HCEC 1CT (cell line): ENCODE data around the gene GIN1.
"Not testable (repeated sequence)": the region's sequence is repeated elsewhere in the genome, so short reads cannot be mapped to it uniquely, and the experiment has no call there.

Experiments
- DNase-seq: peaks from one replicate; pipeline ENCODE4 v3.0.0-alpha.2; 2017

The GIN1 gene

DNA sequence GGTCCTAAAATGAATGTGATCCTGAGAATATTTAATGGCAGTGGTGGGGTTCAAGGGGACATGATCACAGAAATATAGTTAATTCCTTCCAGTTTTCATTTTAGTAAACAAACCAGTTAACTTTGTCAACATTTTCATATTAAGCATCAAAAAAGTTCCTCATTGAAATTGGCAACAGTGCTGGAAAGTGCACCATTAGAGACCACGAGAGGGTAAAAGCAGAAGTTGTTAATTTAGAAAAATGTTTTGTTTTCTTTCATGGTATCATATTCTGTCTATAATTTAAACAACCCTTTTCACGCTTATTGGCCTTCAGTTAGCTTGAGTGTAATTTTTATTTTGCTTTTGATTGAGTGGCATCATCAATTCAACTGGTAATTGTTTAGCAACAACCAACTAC lies 11.9 kb downstream of the GIN1 start:
- no peak for DNase-seq

DNA sequence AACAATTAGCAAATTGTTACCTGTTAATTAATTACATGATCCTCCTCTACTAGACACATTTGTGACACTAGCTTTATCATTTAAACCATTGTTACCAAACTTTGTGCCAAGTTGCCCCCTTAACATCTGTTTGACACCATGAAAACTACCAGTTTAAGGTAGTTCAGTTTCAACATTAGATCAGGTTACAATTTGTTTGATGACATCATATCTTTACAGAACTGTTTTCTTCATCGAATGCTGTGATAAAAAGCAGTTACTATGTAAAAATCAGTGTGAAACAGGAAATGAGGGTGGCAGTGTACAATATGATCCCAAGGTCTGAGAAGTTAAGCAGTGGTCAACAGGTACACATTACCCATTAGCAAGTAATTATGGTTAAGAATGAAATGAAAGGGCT lies 17.7 kb downstream of the GIN1 start:
- DNase-seq: no peak

DNA sequence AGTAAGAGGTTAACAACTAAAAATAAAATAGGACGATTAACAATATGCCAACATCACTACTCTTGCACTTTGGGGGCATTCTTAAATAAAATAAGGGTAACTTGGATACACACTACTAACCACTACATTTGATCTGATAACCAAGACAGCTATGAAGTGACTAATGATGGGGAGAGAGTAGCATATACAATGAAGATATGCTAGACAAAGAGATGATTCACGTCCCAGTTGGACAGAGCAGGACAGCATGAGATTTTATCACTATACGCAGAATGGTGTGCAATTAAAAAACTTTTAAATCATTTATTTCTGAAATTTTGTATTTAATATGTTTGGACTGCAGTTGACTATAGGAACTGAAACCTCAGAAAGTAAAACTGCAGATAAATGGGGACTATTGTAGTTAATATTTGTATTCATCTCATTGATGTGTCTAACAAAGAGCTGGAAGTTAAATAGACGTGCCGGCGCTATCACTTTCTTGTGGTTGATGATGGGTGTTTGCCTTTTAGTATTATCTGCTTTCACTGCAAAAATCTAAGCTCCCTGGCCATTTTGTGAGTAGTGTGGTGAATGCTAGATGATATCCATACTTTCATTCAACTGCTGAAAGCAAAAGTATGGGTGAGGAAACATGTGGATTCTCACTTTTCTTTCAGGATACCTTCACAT lies 18.7 kb downstream of the GIN1 start:
- DNase-seq: no peak

DNA sequence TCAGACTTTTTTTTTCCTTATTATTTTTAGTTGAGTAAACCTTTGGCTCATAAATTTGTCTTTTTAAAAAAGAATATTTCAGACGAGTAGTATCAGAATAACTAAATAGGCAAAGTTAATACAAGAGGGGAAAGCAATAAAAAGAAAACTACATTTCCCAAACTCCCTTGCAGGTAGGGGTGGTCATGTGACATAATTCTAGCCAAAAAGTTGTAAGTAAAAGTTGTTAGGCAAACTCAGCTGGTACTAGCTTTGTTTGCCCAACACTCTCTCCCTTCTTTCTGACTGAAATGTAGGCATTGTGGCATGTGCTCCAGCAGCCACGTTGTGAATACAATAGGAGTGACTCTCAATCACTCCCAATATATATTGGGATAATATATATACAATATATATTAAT lies 20.9 kb downstream of the GIN1 start:
- DNase-seq: no peak

DNA sequence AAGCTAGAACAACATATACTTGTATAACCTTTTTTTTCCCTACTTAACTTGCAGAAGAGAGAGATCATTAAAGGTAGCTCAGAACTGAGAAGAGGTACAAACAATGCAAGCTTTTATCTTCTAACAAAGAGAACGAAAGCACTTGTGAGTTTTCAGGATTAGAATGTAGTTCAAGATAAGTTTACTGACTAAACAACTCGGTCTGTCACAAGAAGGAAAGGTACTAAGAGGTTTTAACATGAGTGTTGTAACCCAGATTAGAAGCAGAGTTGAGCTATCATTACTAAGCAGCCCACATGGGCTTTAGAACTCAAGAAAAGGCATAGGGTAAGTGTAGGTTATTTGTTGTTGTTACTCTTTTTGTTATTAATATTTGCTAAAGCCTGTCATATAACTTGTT lies 25.2 kb downstream of the GIN1 start:
- no peak for DNase-seq

DNA sequence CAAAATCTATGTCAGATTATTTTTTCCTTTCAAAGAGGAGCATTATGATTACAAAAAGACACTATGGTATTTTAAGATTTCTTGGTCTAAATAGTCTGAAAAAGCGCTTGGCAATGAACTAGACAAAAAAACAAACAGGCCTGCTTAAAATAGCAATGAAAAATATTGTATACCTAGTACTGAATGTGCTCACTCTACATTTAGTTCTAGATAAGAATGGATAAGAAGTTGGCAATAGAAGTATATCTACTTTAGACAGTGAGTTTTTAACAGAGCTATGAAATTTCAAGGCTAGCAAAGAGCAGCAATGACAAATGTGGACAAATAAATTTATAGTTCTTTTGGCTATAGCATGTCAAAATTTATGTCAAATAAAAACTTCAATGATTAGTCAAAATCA lies 26.2 kb downstream of the GIN1 start:
- DNase-seq: no peak

DNA sequence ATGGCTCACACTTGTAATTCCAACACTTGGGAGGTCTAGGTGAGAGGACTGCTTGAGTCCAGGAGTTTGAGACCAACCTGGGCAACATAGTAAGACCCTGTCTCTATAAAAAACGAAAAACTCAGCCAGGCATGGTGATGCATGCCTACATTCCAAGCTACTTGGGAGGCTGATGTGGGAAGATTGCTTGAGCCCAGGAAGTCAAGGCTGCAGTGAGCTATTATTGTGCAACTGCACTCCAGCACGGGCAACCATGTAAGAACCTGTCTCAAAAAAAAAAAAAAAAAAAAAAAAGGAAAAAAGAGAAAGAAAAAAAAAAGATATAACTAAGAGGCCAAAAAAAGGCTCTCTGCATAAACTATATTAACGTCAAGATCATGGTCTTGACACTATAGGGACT lies 27.3 kb downstream of the GIN1 start:
- DNase-seq: no peak

DNA sequence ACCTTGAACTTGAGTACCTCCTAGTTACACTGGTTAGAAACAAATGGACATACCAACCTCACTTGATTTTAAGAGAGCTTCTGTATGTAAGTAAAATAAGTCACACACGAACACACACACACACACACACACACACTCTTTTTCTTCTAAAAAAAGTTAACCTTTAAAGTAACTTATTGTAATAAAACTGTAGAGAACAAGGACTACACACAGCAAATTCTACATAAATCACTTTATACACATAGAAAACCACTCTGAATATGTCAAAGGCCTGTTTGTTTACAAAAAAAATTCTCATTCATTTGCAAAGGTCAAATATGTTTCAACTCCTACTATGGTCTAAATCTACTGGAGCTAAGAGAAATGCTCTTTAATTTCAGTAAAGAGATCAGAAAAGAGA lies 29.1 kb downstream of the GIN1 start:
- DNase-seq: no peak

DNA sequence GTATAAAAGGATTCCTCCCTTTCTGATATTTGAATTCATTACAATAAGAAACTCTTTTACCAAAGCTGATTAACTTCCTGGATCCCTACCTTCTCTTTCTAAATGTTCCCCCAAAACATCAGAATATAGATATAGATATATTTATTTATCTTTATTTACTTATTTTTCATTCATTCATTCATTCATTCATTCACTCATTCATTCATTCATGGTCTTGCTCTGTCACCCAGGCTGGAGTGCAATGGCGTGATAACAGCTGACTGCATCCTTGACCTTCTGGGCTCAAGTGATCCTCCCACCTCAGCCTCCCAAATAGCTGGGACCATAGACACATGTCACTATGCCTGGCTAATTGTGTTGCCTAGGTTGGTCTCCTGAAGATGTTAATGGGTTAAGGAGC lies 30.7 kb downstream of the GIN1 start:
- DNase-seq: no peak

DNA sequence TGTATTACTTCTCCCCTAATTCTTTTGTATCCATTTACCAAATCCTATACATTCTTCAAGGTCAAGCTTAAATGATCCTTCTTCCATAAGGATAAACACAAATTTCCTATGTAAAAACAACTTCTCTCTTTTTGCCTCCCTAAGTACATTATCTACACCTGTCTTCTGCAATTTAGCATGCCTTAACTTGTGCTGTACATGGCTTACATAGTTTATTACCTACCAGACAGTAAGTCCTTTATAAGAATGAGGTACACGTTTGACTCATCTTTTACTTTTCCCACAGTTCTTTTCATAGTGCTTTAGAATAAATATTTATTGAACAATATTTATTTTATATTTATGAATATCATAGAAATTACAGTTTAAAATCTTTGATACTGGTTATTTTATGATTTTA lies 33.4 kb downstream of the GIN1 start:
- DNase-seq: no peak

DNA sequence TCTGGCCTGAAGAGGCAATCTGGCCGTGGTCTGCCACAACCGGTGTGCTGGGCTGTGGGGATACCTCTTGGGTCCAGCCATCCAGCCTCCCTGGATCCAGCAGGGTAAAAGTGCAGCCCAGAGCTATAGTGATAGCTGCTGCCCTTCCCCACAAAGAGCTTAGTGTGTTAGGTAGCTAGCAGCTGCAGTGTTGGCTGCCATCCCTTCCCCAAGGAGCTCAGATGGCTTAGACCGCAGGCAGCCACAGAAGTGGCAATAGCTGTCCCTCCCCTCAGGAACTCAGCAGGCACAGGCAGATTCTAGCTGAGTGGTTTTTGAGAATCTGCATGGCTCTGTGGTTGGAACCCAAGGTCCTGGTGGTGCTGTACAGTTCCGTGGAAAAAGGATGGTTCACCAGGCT lies 40.1 kb downstream of the GIN1 start:
- DNase-seq: no peak

DNA sequence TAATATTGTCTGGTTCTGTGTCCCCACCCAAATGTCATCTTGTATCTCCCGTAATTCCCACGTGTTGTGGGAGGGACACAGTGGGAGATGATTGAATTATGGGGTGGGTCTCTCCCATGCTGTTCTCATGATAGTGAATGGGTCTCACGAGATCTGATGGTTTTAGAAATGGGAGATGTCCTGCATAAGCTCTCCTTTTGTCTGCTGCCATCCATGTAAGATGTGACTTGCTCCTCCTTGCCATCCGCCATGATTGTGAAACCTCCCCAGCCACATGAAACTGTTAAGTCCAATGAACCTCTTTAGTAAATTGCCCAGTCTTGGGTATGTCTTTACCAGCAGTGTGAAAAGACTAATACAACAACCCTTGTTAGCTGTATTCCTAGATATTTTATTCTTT lies 44.5 kb downstream of the GIN1 start:
- DNase-seq: no peak

DNA sequence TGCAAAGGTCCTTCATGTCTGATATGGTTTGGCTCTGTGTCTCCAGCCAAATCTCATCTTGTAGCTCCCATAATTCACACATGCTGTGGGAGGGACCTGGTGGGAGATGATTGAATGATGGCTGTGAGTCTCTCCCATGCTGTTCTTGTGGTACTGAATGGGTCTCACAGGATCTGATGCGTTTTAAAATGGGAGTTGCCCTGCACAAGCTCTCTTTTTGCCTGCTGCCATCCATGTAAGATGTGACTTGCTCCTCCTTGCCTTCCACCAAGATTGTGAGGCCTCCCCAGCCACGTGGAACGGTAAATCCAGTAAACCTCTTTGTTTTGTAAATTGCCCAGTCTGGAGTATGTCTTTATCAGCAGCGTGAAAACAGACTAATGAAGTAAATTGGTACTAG lies 46.4 kb downstream of the GIN1 start:
- DNase-seq: not testable (repeated sequence)

DNA sequence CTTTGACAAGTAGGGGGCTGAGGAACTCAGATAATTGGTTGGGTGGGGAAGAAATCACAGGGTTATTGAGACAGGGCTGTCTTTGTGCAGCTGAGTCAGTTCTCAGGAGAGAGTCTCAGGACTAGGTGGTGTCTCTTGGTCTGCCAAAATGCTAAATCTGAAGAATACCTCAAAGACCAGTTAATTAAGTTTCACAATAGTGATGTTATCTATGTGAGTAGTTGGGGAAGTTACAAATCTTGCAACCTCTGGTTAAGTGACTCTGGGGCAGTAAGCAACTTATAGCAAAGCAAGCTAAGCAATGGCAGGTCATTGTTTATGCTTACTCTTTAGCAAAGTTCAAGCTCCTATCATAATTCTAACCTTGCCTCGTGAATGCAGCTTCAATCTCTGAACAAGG lies 53.6 kb downstream of the GIN1 start:
- no peak for DNase-seq

DNA sequence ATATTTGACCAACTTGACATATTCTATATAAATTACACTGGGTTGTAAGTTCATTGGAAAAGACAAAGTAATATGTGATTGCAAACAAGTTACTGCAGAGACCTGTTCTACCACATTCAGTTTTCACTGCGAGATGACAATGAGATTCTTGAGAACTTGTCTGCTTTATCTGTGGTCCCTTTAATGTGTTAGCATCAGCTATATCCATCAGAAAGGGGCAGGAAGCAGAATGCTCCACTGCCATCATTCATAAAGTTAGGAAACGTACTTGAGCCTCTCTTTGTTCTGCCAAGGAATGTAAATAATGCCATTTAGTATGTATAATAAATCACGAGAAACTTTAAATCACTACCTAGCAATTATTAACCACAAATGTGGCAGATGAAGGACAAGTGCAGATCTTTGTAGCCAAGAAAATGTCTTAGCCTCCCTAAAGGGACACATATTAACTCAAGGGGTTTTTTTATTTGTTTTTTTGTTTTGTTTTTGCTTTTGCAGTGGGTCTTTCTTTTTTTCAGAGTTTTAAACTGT lies 59.4 kb downstream of the GIN1 start:
- DNase-seq: no peak

DNA sequence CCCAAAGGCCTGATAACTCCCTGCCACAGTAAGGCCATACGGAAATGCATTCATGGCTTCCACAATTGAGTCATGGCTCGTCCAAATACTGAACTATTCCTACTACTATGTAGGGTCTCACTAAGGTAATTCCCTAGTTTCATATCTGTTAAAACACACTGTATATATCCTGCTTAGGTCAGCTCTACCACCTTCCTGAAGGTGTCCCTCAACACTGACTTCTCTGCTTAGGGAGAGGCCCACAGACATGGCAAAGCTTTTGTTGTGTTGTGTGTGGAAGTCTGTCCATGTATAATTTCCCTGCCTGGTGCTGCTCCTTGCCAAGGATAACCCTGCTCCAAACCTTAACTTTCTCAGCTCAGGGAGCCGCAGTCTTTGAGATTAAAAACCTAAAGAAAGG lies 60.4 kb downstream of the GIN1 start:
- no peak for DNase-seq

DNA sequence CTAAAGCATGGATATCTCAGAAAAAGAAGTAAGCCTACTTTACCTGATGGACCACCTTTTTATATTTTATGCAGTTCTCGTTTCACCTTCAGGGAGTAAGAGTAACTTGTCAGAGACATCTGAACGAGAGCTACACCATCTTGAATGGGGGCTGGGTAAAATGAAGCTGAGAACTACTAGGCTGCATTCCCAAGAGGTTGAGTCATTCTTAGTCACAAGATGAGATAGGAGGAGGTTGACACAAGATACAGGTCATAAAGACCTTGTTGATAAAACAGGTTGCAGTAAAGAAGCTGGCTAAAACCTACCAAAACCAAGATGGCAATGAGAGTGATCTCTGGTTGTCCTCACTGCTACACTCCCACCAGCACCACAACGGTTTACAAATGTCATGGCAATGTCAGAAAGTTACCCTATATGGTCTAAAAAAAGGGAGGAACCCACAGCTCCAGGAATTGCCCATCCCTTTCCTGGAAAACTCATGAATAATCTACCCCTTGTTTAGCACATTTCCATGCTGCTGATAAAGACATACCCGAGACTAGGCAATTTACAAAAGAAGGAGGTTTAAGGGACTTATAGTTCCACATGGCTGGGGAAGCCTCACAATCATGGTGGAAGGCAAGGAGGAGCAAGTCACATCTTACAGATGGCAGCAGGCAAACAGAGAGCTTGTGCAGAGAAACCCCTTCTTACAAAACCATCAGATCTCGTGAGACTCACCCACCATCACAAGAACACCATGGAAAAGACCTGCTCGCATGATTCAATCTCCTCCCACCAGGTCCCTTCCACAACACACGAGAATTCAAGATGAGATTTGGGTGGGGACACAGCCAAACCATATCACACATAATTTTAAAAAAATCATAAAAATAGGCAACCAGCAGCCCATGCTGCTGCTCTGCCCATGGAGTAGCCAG lies 62.5 kb downstream of the GIN1 start:
- DNase-seq: peak; percentile 18

DNA sequence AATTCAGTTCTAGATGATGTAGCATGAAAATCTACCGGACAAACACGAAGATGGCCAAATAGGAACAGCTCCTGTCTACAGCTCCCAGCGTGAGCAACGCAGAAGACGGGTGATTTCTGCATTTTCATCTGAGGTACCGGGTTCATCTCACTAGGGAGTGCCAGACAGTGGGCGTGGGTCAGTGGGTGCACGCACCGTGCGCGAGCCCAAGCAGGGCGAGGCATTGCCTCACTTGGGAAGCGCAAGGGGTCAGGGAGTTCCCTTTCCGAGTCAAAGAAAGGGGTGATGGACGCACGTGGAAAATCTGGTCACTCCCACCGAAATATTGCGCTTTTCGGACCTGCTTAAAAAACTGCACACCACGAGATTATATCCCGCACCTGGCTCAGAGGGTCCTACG lies 73.2 kb downstream of the GIN1 start:
- DNase-seq: not testable (repeated sequence)

DNA sequence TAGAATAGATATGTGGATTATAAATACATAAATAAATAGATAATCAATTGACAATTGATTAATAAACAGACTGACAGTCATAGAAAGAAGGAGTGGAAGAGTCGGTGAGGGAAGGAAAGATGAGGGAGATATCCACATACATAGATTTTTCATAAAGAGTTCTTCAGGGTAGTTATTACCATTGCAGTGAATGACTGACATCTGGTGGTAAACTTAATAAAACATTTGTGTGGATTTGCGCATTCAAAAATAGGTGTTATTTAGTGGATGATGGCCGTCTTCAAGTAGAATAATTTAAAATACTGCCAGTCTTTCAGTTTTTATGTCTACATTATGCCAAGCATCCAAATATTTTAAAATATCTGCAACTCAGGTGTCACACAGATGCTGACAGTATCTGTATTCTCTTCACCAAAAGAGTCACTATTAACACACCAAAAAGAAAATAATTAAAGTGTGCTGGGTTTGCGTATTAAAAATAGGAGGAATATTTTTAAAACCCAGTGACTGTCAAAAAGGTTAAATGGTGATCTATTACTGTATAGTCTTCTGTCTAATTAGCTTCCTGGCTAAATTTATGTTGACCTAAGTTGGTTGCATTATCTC lies 78.8 kb downstream of the GIN1 start:
- DNase-seq: peak; percentile 41

DNA sequence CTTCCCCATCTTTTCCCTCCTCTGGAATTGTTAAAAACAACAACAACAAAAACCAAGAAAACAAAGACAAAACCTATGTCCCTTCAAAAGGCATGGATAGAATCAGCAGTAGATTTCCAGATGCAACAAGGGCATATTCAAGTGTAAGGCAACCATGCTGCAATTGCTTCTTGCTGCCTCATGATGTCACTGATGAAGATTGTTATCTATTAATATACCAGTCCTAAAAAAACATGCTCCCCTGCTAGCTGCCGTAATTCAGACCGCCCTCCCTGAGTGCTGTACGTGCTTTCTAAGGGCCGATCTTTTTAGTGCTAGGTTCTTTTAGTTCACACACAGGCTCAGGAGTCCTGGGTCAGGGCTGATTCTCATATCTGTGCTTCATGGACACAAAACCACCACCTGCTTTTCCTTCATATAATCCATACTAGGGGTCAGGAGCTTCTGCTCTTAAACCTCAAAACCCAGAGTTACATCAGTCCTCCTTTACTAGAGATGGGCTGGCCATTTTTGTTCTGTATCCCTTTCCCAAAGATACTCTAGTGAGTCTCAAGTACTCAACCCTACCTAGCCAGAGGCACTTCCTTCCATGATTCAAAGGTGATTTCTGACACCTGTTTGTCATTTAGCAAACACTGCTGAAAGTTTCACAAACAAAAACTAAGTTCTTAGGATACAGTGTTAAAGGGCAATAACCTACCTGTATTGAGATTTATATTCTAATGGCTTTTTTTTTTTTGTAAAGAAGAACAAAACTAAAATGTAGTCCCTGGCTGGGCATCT lies 82.1 kb downstream of the GIN1 start:
- no peak for DNase-seq

DNA sequence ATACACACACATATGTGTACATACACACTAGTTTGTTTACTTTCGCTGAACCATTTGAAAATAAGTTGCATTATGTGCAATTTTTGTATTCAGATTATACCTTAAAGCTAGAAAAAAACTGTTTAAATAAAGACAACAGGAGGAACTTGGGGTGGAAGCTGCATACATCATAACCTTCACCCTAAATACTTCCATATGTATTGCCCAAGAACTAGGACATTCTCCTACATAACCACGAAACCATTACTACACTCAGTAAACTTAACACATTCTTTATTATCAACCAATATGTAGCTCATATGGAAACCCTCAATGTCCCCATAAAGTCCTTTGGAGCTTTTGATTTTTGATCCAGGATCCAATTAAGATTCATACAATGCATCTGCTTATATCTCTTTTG lies 83.3 kb downstream of the GIN1 start:
- DNase-seq: no peak
